HK-2 (cell line): ENCODE results near the gene IFT74.

Source experiments
- DNase-seq: peaks from one replicate; pipeline ENCODE4 v3.0.0-alpha.2; 2018; ENCODE audit not compliant: unreplicated experiment

IFT74 gene

GRCh38 chr9:26974927-26975326, 18.7 kb downstream of the IFT74 start:
- DNase-seq: no peak

GRCh38 chr9:26975728-26976707, 19.8 kb downstream of the IFT74 start:
- DNase-seq: no peak

GRCh38 chr9:26983340-26983739, 27.1 kb downstream of the IFT74 start:
- DNase-seq: no peak

- DNase-seq: no peak
These were observed 39.6 kb downstream of the IFT74 start for GRCh38 chr9:26995810-26996209.

GRCh38 chr9:27003426-27004077, 47.3 kb downstream of the IFT74 start:
- no peak for DNase-seq

GRCh38 chr9:27005491-27005890, 49.3 kb downstream of the IFT74 start, which contains the start of gene LRRC19:
Gene LRRC19 (minus strand): TSS chr9:27005672. CDS start chr9:26999694, 5,978 bp downstream.
- DNase-seq: no peak

GRCh38 chr9:27019589-27019988, 63.4 kb downstream of the IFT74 start:
- no peak for DNase-seq

GRCh38 chr9:27022920-27023319, 66.7 kb downstream of the IFT74 start:
- no peak for DNase-seq

- no peak for DNase-seq
These were observed 73.0 kb downstream of the IFT74 start for GRCh38 chr9:27029186-27029585.

- peak; percentile 28 for DNase-seq
These were observed 77.7 kb downstream of the IFT74 start for GRCh38 chr9:27033815-27034403.

- no peak for DNase-seq
These were observed 81.3 kb downstream of the IFT74 start for GRCh38 chr9:27037499-27037898.

GRCh38 chr9:27041746-27042145, 85.5 kb downstream of the IFT74 start:
- no peak for DNase-seq

GRCh38 chr9:27042476-27042875, 86.3 kb downstream of the IFT74 start:
- DNase-seq: no peak

- no peak for DNase-seq
These were observed 87.0 kb downstream of the IFT74 start for GRCh38 chr9:27043176-27043575.

- DNase-seq: no peak
These were observed 90.9 kb downstream of the IFT74 start for GRCh38 chr9:27047136-27047535.

GRCh38 chr9:27053369-27054022, 97.3 kb downstream of the IFT74 start:
- no peak for DNase-seq

- no peak for DNase-seq
These were observed 97.9 kb downstream of the IFT74 start for GRCh38 chr9:27054125-27054524.

- DNase-seq: no peak
These were observed 98.6 kb downstream of the IFT74 start for GRCh38 chr9:27054841-27055240.

GRCh38 chr9:27059412-27059811, 103.2 kb downstream of the IFT74 start:
- no peak for DNase-seq

- no peak for DNase-seq
These were observed 103.7 kb downstream of the IFT74 start for GRCh38 chr9:27059907-27060306.

- no peak for DNase-seq
These were observed 109.1 kb downstream of the IFT74 start for GRCh38 chr9:27065288-27065687.
